ENCODE data around the gene FRAT1.

Gene FRAT1

DNA sequence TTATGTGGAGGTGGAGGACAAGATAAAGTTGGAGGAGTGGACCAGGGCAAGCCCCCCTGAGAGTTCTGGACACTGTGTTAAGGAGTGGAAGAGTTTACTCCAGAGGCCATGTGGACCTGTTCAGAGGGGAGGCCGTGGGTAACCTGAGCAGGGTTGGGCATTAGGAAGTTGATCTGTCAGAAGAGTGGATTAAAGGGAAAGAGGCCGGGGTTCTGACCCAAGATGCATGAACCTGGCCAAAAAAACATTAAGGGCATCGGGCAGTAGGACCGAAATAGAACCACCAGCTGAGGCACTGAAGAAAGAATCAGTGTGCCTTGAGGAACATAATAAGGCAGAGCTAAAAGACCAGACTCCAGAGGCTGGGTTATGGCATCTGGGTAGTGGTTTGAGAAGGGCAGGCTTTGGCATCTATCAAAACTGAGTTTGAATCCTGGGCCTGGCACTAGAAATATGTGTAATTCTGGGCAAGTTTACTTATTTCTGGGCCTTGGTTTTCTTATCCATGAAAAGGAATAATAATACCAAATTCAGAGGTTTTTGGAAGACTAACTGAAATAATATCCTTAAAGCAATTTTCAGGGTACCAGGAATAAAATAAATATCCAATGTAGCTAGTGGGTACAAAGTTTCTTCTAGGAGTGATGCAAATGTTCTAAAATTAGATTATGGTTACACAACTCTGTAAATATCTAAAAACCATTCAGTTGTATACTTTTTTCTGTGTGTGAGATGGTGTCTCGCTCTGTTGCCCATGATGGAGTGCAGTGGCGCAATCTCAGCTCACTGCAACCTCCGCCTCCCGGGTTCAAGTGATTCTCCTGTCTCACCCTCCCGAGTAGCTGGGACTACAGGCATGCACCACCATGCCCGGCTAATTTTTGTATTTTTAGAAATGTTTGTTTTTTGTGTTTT lies 10.9 kb upstream of the FRAT1 start:
- DNase-seq (ENCODE audit: low read depth), result no peak

DNA sequence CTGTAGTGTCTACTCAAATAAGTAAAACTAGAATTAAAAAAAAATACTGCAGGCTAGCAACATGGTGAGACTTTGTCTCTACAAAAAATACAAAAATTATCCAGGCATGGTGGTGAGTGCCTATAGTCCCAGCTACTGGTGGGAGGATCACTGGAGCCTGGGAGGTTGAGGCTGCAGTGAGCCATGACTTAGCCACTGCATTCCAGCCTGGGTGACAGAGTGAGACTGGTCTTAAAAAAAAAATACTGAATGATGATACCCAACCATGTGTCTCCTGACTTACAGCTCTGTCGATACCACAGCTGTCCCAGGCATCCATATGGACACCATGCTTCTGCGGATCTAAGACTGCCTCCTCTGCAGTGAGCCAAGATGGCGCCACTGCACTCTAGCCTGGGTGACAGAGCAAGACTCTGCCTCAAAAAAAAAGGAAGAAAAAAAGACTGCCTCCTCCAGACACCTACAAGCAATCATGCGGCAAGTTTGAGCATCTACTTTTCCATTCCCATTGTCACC lies 7.9 kb upstream of the FRAT1 start:
- no peak for DNase-seq (ENCODE audit: low read depth)

- DNase-seq (ENCODE audit: low read depth), result no peak
These were observed 6.2 kb upstream of the FRAT1 start for GRCh38 chr10:97312897-97313296.

- no peak for DNase-seq (ENCODE audit: low read depth)
These were observed 4.4 kb upstream of the FRAT1 start for GRCh38 chr10:97314671-97315070.

DNA sequence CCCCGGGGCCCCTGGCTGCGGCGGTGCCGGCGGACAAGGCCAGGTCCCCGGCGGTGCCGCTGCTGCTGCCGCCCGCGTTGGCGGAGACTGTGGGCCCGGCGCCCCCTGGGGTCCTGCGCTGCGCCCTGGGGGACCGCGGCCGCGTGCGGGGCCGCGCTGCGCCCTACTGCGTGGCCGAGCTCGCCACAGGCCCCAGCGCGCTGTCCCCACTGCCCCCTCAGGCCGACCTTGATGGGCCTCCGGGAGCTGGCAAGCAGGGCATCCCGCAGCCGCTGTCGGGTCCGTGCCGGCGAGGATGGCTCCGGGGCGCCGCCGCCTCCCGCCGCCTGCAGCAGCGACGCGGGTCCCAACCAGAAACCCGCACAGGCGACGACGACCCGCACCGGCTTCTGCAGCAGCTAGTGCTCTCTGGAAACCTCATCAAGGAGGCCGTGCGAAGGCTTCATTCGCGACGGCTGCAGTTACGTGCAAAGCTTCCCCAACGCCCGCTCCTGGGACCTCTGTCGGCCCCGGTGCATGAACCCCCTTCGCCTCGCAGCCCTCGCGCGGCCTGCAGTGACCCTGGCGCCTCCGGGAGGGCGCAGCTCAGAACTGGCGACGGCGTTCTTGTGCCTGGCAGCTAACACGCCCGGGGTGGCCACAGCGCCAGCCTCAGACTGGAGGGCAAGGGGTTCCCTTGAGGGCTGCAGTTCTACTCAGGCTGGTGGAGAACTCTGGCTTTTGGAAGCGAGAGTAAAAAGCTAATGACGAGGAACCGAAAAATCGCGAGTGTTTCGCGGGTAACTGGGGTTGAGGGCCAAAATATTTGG lies 804 bp downstream of the FRAT1 start:
- peak; percentile 50 for DNase-seq (ENCODE audit: low read depth)

DNA sequence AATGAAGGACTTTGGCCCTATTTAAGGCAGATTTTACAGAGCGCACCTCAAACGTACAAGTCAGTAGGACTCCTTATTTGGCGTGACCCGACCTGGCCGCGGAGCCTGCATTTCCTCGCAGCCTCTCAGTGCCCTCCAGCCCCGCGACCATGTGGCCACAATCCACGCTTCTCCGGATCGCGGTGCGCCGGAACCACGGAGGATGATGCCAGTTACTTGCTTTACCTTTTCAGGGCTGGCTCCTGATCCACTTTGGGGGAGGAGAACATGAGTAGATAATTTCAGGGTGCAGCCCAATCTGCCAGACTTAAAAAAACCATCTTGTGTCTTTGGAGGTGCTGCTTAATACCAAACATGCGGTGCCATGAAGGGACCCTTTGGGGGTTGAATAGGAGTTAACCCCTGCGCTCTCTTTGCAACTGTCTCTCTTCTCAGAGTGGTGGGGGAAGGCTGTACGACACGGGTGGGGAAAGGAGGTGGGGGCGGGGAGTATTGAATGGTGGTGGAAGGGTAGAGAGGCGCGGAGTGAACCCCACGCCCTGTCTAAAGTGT lies 1.5 kb downstream of the FRAT1 start:
- DNase-seq (ENCODE audit: low read depth), result no peak

DNA sequence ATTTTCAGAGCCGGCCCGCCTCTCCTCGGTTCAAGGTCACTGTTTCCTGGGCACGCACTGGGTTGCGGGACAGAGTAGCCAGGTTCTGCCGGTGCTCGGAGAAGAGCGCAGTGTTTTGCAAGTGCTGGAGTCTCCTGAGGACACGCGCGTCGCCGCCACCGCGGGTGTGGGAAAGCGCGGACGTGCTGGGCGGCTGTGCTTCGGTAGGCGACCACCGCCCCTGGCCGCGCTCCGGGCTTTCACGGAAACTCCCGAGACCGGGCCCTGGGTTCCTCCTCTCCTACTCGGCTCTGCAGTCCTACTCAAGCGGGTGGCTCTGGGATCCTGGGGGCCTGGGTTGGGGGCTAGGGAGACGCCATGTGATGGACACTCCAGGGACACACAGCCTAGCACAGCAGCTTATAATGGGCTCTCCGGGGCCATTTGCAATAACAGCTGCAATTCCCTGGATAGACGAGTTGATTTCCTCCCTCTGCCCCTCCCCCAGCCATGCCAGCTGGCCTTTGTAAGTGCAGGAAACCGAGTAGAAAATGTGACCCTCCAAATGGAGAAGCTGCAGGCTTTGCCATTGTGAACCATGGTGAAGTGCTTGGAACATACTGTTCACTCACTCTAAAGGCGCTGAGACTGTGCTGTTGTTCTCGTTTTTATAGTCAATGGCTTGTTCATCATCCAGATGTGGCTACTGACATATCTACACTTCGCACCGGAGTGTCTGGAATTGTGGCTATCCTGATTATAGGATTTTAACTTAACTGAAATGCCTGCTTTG lies 2.1 kb downstream of the FRAT1 start:
- no peak for DNase-seq (ENCODE audit: low read depth)

GRCh38 chr10:97321804-97322190 lies 2.7 kb downstream of the FRAT1 start:
- no peak for DNase-seq (ENCODE audit: low read depth)

DNA sequence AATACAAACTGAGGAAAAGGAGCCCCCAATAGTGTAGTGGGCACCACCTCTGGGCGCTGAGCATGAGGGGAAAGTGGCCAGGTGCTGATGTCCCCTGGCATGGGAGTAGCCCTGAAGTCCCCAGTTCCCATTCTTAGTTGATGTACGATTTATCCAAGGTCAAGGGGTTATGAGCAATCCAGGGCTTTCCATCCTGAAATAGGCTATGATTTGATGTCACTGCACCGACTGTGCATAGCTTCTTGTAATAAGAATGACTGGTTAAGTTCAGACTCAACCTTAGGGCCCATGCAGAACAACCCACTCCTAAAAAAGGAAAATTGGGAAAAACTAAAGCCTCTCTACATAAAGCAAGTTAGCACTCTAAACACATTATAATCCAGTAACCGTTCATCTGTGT lies 4.4 kb downstream of the FRAT1 start:
- no peak for DNase-seq (ENCODE audit: low read depth)

- DNase-seq (ENCODE audit: low read depth), result no peak
These were observed 6.7 kb downstream of the FRAT1 start for GRCh38 chr10:97325754-97326153.

GRCh38 chr10:97327348-97328294 lies 8.6 kb downstream of the FRAT1 start:
- DNase-seq (ENCODE audit: low read depth), result no peak

GRCh38 chr10:97328646-97329453 lies 9.8 kb downstream of the FRAT1 start:
- DNase-seq (ENCODE audit: low read depth), result no peak

DNA sequence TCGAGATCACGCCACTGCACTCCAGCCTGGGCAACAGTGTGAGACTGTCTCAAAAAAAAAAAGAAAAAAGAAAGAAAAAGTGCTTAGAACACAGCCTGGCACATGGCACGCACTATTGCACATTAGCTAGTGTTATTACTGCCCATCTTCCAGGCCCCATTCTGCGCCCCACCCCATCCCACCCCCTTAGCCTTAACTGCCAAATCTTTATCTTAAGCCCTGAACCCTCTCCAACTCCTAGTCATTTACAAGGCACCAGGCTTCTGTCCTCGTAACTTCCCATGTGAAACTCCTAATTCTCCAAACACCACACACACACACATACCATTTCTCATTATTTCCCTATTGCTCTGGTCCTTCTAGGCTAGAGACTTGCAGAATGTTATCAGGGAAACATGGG lies 10.7 kb downstream of the FRAT1 start:
- DNase-seq (ENCODE audit: low read depth), result no peak

DNA sequence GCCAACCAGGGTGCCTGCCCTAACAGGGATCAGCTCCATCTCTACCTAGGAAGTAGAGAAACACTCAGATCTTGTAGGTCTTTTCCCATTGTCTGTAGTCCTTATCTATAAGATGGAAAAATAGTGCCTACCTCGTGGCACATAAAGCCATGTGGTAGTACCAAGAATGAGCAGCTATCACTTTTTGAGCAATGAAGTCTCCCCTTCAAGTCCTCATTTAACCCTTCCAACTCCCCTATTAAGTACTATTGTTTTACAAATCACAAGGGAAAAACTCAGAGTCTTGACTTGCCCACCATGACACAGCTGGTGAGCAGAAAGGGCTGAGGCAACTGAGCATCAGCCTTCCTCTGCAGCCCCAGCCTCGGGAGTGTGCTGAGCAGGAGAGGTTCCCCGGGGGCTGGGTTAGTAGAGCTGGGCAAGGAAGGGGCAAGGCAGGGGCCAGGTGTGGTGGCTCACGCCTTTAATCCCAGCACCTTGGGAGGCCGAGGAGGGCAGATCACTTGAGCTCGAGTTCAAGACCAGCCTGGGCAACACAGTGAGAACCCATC lies 12.2 kb downstream of the FRAT1 start:
- DNase-seq (ENCODE audit: low read depth), result no peak

DNA sequence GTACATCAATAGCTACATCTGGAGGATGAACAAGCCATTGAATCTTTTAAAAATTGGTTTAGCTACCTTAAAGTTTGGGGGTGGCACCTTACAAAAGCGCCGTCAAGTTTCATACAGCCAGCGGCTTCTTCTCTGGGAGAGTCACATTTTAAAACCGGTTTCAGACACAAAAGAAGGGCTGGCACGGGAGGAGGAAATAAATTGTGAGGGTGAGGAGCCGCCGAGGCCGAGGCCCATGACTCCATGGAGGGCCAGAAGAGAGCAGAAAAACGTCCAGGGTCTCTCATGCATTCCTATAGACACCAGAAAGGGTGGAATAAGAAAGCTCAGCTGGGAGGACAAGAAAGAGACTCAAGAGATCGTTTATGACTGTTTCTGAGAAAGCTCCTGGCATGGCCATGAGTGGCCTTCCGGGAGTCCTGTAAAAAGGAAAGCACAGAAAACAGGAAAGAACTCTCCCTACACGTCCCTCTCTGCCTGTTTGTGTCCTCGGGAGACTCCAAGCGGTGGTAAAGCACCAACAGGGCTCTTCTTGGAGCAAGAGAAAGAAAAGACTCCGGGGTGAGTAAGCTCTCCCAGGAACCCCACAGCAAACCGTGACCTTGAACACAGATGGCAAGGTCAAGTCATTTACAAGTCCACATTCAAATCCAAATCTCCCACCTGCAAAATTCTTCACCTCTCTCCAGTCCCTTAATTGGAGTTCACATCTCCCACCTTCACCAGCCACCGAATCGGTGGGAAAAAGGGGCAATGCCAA lies 13.7 kb downstream of the FRAT1 start:
- no peak for DNase-seq (ENCODE audit: low read depth)

- DNase-seq (ENCODE audit: low read depth), result no peak
These were observed 14.2 kb downstream of the FRAT1 start for GRCh38 chr10:97333351-97333600.

DNA sequence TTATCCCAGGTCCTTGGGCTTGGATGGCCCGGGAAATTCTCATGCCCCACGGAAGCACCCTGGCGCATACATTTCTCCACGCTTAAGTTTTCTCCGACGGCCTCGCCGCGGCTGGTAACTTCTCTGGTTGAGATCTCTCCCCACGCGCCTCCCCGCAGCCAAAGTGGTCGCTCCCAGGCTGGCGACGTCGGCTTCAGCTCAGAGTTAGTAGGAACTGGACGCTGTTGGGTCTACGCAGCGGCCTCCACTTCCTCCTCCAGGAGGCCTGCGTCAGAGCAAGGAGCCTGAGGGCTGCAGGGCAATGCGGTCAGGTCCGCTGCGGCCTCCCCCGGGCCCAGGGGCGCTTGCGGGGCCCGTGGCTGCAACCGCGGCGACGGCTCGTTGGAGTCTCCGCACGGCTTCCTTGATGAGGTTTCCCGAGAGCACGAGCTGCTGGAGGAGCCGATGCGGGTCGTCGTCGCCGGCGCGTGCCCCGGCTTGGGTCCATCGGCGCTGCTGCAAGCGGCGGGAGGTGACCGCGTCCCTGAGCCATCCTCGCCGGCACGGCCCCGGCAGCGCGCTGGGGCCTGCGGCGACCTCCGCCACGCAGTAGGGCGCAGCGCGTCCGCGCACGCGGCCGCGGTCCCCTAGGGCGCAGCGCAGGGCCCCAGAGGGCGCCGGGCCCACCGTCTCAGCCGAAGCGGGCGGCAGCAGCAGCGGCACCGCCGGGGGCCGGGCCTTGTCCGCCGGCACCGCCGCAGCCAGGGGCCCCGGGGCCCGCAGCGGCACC lies 14.7 kb downstream of the FRAT1 start:
- DNase-seq (ENCODE audit: low read depth), result peak; percentile 5
